HL-60 (cell line): ENCODE results near the gene PGD.

ENCODE experiments used
- CTCF ChIP-seq: IDR thresholded peaks from one replicate; pipeline ENCODE4 v1.5.1; 2011; ENCODE audit warnings: low read length, control low read depth, inconsistent platforms; ENCODE audit not compliant: insufficient read depth
- TF ChIP-seq, protein P1 (sequence below): IDR thresholded peaks from 2 replicates; pipeline ENCODE4 v1.6.1; 2012; ENCODE audit warnings: low read depth; ENCODE audit not compliant: insufficient replicate concordance

GRCh38 chr1:10396870-10397269 lies 2.0 kb upstream of the PGD start:
- TF ChIP-seq CTCF: no peak
- TF ChIP-seq, protein P1, sequence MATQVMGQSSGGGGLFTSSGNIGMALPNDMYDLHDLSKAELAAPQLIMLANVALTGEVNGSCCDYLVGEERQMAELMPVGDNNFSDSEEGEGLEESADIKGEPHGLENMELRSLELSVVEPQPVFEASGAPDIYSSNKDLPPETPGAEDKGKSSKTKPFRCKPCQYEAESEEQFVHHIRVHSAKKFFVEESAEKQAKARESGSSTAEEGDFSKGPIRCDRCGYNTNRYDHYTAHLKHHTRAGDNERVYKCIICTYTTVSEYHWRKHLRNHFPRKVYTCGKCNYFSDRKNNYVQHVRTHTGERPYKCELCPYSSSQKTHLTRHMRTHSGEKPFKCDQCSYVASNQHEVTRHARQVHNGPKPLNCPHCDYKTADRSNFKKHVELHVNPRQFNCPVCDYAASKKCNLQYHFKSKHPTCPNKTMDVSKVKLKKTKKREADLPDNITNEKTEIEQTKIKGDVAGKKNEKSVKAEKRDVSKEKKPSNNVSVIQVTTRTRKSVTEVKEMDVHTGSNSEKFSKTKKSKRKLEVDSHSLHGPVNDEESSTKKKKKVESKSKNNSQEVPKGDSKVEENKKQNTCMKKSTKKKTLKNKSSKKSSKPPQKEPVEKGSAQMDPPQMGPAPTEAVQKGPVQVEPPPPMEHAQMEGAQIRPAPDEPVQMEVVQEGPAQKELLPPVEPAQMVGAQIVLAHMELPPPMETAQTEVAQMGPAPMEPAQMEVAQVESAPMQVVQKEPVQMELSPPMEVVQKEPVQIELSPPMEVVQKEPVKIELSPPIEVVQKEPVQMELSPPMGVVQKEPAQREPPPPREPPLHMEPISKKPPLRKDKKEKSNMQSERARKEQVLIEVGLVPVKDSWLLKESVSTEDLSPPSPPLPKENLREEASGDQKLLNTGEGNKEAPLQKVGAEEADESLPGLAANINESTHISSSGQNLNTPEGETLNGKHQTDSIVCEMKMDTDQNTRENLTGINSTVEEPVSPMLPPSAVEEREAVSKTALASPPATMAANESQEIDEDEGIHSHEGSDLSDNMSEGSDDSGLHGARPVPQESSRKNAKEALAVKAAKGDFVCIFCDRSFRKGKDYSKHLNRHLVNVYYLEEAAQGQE: no peak
